ENCODE measurements around the gene LRMDA.

Gene LRMDA

DNA sequence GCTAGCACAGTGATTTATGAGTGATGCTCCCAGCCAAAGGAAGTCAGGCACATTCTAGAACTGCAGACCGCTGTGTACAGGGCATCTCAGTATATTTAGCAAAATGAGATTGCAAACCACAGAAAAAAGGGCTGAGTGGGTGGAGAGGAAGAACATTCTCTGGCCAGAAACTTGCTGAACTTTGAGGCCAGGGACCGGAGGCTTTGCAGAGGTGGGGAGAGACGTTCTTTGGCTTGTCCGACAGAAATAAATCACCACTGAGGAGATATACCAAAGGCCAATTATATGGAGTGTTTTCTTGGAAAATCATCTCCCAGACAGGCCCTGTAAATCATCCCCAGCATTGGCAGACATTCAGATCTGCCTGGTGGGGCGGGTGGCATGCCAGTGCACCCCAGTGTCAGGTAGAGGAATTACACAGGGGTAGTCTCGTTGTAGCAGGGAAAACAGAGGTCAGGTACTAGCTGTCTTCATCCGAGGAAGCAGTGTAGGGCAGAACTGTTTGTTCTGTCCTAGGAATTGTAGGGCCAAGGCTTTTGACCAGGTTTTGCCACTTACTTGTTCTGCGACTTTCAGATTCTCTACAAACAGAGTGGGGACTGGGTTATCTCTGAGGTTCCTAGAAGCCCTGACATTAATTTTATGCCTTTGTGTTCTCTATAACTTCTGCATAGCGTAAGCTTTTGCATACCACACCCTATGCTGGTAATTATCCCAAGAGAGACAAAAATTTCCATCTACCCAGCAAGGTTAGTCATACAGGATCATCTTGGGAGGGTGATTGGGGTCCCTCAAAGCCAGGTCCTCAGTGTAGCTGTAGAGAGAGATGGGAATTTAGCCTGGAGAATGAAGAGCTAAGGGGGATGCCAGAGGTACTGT lies 655.6 kb downstream of the LRMDA start (continued):
- TF ChIP-seq MZF1 (tag by site-specific recombination; IDR thresholded peaks at IDR 0.05; ENCODE audit: borderline replicate concordance) (peak; percentile 40; the same call in 1 of the 2 replicates), ZSCAN30 (tag by site-specific recombination; IDR thresholded peaks at IDR 0.05) (peak; percentile 71), KLF16 (tag by site-specific recombination; IDR thresholded peaks at IDR 0.05) (peak; percentile 45; the same call in 1 of the 2 replicates), OSR2 (tag by site-specific recombination; IDR thresholded peaks at IDR 0.05) (no peak; the same call in 1 of the 2 replicates), ZNF549 (tag by site-specific recombination; IDR thresholded peaks at IDR 0.05) (no peak), ZNF184 (tag by site-specific recombination; IDR thresholded peaks at IDR 0.05) (no peak), ZNF248 (tag by site-specific recombination; IDR thresholded peaks at IDR 0.05) (no peak), ZNF776 (tag by site-specific recombination; IDR thresholded peaks at IDR 0.05; ENCODE audit: borderline replicate concordance) (no peak), WT1 (tag by site-specific recombination; IDR thresholded peaks at IDR 0.05) (peak; percentile 73), SP2 (tag by site-specific recombination; IDR thresholded peaks at IDR 0.05) (0 out of 2 replicates have a peak, but pooled peaks have one; percentile 25), ZNF121 (tag by site-specific recombination; IDR thresholded peaks at IDR 0.05) (no peak), ZNF354C (tag by site-specific recombination; IDR thresholded peaks at IDR 0.05; ENCODE audit: borderline replicate concordance, low read depth) (peak; percentile 97), ZBTB17 (tag by site-specific recombination; IDR thresholded peaks at IDR 0.05) (peak; percentile 49), ZXDB (tag by site-specific recombination; IDR thresholded peaks at IDR 0.05) (peak; percentile 78)
- TF ChIP-seq, protein P1, sequence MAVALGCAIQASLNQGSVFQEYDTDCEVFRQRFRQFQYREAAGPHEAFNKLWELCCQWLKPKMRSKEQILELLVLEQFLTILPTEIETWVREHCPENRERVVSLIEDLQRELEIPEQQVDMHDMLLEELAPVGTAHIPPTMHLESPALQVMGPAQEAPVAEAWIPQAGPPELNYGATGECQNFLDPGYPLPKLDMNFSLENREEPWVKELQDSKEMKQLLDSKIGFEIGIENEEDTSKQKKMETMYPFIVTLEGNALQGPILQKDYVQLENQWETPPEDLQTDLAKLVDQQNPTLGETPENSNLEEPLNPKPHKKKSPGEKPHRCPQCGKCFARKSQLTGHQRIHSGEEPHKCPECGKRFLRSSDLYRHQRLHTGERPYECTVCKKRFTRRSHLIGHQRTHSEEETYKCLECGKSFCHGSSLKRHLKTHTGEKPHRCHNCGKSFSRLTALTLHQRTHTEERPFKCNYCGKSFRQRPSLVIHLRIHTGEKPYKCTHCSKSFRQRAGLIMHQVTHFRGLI (tag by site-specific recombination; IDR thresholded peaks at IDR 0.05): peak; percentile 38; the same call in 1 of the 2 replicates
- TF ChIP-seq, protein P2, sequence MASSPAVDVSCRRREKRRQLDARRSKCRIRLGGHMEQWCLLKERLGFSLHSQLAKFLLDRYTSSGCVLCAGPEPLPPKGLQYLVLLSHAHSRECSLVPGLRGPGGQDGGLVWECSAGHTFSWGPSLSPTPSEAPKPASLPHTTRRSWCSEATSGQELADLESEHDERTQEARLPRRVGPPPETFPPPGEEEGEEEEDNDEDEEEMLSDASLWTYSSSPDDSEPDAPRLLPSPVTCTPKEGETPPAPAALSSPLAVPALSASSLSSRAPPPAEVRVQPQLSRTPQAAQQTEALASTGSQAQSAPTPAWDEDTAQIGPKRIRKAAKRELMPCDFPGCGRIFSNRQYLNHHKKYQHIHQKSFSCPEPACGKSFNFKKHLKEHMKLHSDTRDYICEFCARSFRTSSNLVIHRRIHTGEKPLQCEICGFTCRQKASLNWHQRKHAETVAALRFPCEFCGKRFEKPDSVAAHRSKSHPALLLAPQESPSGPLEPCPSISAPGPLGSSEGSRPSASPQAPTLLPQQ (tag by site-specific recombination; IDR thresholded peaks at IDR 0.05): peak; percentile 75
- TF ChIP-seq, protein P3, sequence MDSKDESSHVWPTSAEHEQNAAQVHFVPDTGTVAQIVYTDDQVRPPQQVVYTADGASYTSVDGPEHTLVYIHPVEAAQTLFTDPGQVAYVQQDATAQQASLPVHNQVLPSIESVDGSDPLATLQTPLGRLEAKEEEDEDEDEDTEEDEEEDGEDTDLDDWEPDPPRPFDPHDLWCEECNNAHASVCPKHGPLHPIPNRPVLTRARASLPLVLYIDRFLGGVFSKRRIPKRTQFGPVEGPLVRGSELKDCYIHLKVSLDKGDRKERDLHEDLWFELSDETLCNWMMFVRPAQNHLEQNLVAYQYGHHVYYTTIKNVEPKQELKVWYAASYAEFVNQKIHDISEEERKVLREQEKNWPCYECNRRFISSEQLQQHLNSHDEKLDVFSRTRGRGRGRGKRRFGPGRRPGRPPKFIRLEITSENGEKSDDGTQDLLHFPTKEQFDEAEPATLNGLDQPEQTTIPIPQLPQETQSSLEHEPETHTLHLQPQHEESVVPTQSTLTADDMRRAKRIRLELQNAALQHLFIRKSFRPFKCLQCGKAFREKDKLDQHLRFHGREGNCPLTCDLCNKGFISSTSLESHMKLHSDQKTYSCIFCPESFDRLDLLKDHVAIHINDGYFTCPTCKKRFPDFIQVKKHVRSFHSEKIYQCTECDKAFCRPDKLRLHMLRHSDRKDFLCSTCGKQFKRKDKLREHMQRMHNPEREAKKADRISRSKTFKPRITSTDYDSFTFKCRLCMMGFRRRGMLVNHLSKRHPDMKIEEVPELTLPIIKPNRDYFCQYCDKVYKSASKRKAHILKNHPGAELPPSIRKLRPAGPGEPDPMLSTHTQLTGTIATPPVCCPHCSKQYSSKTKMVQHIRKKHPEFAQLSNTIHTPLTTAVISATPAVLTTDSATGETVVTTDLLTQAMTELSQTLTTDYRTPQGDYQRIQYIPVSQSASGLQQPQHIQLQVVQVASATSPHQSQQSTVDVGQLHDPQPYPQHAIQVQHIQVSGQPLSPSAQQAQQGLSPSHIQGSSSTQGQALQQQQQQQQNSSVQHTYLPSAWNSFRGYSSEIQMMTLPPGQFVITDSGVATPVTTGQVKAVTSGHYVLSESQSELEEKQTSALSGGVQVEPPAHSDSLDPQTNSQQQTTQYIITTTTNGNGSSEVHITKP (tag by site-specific recombination; IDR thresholded peaks at IDR 0.05): peak; percentile 22; the same call in 1 of the 2 replicates
- TF ChIP-seq, protein P4, sequence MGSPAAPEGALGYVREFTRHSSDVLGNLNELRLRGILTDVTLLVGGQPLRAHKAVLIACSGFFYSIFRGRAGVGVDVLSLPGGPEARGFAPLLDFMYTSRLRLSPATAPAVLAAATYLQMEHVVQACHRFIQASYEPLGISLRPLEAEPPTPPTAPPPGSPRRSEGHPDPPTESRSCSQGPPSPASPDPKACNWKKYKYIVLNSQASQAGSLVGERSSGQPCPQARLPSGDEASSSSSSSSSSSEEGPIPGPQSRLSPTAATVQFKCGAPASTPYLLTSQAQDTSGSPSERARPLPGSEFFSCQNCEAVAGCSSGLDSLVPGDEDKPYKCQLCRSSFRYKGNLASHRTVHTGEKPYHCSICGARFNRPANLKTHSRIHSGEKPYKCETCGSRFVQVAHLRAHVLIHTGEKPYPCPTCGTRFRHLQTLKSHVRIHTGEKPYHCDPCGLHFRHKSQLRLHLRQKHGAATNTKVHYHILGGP (tag by site-specific recombination; IDR thresholded peaks at IDR 0.05): peak; percentile 93
- TF ChIP-seq, protein P5, sequence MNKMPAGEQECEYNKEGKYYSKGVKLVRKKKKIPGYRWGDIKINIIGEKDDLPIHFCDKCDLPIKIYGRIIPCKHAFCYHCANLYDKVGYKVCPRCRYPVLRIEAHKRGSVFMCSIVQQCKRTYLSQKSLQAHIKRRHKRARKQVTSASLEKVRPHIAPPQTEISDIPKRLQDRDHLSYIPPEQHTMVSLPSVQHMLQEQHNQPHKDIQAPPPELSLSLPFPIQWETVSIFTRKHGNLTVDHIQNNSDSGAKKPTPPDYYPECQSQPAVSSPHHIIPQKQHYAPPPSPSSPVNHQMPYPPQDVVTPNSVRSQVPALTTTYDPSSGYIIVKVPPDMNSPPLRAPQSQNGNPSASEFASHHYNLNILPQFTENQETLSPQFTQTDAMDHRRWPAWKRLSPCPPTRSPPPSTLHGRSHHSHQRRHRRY (tag by site-specific recombination; IDR thresholded peaks at IDR 0.05): no peak
- TF ChIP-seq, protein P6, sequence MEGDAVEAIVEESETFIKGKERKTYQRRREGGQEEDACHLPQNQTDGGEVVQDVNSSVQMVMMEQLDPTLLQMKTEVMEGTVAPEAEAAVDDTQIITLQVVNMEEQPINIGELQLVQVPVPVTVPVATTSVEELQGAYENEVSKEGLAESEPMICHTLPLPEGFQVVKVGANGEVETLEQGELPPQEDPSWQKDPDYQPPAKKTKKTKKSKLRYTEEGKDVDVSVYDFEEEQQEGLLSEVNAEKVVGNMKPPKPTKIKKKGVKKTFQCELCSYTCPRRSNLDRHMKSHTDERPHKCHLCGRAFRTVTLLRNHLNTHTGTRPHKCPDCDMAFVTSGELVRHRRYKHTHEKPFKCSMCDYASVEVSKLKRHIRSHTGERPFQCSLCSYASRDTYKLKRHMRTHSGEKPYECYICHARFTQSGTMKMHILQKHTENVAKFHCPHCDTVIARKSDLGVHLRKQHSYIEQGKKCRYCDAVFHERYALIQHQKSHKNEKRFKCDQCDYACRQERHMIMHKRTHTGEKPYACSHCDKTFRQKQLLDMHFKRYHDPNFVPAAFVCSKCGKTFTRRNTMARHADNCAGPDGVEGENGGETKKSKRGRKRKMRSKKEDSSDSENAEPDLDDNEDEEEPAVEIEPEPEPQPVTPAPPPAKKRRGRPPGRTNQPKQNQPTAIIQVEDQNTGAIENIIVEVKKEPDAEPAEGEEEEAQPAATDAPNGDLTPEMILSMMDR (tag by site-specific recombination; IDR thresholded peaks at IDR 0.05): peak; percentile 87
- TF ChIP-seq, protein P7, sequence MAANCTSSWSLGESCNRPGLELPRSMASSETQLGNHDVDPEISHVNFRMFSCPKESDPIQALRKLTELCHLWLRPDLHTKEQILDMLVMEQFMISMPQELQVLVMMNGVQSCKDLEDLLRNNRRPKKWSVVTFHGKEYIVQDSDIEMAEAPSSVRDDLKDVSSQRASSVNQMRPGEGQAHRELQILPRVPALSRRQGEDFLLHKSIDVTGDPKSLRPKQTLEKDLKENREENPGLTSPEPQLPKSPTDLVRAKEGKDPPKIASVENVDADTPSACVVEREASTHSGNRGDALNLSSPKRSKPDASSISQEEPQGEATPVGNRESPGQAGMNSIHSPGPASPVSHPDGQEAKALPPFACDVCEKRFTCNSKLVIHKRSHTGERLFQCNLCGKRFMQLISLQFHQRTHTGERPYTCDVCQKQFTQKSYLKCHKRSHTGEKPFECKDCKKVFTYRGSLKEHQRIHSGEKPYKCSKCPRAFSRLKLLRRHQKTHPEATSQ (tag by site-specific recombination; IDR thresholded peaks at IDR 0.05): no peak
- TF ChIP-seq, protein P8, sequence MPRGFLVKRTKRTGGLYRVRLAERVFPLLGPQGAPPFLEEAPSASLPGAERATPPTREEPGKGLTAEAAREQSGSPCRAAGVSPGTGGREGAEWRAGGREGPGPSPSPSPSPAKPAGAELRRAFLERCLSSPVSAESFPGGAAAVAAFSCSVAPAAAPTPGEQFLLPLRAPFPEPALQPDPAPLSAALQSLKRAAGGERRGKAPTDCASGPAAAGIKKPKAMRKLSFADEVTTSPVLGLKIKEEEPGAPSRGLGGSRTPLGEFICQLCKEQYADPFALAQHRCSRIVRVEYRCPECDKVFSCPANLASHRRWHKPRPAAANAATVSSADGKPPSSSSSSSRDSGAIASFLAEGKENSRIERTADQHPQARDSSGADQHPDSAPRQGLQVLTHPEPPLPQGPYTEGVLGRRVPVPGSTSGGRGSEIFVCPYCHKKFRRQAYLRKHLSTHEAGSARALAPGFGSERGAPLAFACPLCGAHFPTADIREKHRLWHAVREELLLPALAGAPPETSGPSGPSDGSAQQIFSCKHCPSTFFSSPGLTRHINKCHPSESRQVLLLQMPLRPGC (tag by site-specific recombination; IDR thresholded peaks at IDR 0.05): no peak
